Measurements from ENCODE around the gene WNK2.

The WNK2 gene

DNA sequence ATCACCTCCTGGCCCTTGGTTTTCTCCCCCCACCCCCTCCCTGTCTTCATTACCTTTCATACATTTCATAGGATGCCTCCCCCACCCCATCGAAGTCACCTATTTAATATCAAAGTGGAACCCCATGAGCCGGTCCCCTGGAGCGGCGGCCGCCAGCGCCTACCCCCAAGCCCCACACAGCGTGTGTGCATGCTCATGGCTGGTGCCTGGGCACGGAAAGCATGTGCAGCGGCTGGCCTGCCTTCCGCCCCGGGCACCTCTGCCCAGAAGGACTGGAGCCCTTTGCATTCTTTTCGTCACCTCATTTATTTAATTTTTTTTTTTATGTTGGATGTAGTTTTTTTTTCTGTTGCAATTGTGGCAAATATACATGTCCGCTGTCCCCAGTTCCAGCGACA is 116.2 kb downstream of the WNK2 start:
- no peak for DNase-seq

DNA sequence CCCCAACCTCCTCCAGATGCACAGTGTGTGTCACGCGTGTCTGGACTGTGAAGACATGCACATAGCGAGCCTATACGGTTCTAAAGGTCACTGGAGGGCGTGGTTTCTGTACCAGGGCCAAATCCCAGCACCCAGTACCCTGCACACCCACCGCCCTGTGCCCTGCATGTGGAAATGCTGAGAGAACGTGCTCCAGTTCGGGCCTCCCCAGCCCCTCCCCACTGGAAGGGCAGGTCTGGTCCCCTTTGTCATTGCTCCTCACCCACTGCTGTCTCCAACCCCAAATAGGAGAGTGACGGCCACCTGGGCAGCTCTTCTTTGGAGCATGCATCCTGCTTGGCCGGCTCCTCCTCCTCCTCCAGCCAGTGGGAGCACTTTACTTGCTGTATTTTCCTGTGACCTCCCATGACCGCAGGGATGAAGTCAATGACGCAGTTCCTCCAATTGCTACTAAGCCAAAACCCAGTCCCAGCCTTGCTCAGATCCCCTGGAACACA is 116.7 kb downstream of the WNK2 start:
- DNase-seq = no peak

DNA sequence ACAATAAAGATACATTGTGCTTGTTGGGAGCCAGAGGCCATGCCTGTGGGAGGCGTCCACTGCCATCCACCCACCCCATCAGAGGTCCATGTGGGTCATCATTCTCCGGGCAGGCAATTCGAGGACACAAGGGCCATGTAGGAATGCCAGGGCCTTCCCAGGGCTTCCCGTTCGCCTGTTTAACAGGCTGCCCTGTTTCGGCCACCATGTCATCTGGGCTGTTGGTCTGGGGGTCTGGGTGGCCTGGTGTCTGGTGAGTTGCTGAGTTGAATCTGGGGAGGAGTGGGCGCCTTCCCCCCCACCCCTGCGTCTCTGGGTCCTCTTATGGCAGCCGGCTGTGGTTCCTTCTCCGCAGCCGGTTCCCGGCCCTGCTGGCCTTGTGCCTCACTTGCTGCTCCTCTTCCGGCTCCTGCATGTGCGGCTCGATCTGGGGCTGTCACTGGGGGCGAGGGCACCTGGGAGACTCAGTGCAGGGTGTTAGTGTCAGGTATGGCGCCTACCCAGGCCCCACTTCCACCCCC is 117.4 kb downstream of the WNK2 start:
- no peak for DNase-seq

DNA sequence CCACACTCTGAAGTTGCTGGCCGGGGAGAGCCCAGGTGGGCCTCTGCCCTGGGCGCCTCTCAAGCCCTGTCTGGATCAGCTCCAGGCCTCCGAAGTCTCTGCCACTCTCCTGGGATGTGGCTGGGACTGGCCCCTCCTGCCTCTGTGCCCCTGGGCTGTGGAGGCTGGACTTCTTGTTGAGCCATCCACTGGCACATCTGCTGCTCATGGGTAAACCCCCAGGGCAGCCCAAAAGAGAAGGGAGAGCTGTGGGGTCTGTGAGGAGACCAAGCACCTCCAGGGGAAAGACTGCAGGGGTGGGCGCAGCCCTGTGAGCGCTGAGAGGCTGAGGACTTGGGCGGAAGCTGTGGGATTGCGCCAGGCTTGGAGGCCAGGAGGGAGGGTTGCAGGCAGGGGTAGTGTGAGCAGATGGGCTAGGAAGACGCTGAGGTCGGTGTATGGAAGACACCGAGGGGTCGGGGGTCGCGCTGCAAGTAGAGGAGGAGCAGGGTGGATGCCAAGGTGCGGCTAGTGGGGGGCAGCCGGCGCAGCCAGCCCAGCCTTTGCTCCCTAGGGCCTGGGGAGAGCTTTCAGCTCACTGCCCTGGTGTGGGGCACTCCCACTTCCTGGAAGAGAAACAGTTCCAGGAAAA is 118.1 kb downstream of the WNK2 start:
- DNase-seq = no peak

DNA sequence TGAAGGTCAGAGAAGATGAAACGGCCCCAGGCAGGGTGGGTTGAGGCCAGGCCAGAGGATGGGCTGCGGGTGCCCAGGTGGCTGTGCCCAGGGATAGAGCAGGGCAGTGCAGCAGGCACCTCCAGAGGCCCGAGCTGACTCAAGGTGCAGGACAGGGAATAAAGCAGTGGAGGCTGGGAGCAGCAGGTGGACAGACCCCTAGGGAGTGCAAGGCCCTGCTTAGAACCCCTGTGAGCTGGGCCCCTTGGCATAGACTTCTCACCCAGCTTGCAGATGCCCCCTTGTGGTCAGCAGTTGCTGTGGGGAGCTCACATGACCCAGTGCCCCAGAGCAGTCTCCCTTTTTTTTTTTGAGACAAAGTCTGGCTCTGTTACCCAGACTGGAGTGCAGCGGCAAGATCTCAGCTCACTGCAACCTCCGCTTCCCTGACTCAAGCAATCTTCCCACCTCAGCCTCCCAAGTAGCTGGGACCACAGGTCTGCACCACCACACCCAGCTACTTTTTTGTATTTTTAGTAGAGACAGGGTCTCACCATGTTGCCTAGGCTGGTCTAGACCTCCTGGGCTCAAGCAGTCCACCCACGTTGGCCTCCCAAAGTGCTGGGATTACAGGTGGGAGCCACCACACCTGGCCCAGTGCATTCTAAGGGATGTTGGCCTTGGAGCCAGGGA is 118.8 kb downstream of the WNK2 start:
- DNase-seq = peak; percentile 32

DNA sequence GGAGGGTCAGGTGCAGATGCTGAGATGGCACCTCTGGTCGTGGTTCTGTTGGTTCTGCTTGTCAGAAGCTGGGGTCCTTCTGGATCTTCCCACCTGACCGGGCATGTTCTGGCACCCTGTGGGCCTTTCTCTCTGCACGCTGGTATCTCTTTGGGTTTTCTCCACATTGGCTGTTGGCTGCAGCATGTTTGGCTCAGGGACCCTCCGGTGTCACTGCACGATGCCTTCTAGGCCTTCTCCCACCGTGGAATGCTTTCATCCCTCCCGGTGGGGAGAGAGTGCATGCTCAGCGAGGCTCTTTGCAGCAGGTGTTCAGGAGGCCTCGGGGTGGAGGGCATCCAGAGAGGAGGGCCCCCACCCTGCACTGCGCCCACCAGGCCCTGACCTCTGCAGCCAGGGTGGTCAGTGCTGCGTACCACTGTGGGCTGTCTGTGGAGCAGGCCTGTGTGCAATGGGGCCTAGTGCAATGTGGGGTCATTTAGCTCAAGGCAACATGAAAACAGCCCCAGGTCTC is 119.4 kb downstream of the WNK2 start:
- no peak for DNase-seq

DNA sequence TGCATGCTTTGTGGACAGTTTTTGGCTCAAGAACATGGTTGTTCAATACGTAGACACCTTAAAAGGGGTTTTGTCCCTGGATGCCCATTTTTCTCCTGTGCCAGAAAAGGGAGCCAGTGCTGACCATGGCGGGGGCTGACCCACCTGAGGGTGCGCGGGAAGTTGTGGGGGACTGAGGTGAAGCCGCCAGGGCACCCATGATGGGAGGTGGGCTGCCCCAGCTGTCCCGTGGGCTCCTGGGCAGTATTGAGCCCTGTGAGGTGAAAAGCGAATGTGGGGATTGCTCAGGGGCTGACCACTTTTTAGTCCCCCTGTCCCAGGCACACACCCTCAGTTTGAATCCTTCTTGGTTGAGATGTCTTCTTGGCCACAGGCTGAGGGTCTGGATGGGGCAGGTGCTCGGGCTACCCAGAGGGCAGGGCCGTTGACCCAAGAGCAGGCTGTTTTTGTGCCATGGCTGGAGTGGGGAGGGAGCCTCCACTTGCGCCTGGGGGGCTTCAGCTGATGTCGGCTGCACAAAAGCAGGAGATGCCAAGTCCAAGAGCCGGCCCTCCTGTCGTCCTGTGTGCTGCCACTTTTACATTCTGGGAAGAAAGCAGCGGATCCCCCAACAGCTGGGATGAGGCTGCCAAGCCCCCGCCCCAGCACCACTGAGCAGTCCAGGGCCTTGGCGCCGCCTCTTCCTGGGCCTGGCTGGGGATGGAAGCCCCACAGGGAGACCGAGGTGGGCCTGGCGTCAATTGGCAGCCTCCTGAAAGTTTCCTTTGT is 120.1 kb downstream of the WNK2 start:
- DNase-seq = no peak

DNA sequence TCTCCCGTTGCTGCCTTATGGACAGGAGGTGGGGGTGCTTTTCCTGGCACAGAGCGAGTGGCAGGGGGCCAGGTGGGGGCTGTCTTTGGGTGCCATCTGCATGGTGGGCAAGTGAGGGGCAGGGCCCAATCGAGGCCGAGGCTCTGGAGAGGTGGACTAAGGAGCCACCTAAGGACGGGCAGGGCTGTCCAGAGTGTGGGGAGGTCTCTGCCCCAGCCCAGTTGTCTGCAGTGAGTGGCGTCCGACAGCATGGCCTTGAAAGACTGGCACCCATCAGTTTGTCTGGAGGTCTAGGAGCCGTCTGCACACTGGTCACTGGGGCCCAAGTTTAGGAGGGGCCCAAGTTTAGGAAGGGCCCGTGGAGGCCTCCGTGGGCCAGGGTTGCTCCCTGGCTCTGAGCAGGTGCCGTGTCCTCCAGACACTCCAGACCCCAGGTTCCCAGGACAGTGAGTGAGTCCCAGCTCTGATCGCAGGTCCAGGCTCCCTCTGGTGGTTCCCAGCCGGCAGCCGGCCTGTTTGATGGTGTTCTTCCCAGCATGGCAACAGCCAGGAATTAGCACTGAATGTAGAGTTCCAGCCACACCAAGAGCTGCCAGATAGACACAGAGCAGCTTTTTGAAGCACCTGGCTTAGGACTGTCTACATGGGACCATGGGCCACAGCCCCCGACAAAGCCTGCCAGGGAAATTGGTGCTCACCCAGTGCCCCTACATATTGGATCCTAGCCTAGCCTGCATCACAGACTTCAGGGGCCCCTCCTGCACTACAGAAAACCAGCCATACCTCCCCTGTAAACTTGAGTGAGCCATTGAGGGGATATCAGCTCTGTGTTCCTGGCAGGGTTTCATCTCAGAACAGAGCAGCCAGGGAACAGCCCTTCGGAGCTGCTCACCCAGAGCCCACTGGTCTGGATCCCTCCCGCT is 120.9 kb downstream of the WNK2 start:
- no peak for DNase-seq

DNA sequence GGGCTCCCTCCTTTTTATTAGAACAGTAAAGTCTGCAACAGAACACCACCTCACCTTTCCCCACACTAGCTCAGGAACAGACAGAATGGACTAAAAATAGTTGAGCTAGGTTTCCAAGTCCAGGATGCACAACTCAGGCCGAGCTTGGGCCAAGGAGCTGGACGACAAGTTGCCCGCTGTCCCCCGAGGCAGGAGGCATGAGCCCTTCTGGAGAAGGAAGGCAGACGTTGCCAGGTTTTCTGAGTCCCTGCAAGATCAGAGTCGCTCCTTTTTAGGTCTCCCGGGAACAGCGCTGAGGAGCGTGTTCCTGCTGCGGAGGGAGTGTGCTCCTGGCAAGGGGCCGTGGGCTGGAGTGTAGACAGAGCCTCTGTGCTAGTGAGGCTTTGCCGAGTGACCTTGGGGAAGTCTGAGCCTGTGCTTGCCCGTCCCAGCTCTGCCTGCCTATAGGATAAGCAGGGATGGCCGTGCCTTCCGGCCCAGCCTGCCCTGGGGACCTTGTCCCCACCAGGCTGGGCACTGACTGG is 121.6 kb downstream of the WNK2 start:
- DNase-seq = no peak

DNA sequence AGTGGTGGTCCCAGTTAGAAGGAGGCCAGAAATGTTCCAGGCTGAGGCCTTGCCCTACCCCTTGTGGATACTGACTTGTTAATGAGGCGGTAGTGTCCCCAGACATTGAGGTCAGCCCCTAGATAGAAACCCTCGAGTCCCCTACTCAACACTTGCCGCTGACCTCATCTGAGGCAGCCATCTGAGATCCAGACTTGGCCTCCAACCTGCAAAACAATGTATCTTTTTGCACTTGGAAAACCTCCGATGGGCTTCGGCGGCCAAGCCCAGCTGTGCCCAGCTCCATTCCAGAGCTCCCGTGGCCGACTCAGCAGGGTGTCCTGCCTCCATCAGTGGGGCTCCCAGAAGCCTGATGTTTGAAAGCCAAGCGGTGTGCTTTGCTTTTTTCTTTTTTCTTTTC is 122.1 kb downstream of the WNK2 start:
- DNase-seq = no peak

DNA sequence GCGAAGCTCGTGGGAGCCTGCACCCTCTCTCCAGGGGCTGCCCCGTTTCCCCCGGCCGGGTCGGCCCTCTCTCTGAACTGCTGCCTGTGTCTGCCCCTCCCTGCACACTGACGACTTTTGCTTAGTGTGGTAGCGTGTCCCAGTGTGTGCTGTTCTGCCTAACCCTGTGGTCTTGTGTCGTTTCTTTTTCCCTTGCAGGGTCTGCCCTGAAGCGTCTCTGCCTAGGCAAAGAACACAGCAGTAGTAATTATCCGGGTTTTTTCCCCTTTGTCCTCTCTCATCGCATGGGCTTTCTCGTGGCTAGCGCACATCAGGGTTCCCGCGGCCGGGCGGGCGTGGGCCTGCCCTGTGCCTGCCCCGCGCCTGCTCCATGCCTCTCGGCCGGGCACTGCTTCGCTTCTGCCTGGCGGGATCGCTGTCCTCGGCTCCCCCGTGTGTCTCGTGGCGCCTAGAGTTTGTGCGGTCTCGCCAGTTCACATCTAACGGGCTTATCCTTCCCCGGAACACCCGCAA is 122.7 kb downstream of the WNK2 start:
- no peak for DNase-seq

DNA sequence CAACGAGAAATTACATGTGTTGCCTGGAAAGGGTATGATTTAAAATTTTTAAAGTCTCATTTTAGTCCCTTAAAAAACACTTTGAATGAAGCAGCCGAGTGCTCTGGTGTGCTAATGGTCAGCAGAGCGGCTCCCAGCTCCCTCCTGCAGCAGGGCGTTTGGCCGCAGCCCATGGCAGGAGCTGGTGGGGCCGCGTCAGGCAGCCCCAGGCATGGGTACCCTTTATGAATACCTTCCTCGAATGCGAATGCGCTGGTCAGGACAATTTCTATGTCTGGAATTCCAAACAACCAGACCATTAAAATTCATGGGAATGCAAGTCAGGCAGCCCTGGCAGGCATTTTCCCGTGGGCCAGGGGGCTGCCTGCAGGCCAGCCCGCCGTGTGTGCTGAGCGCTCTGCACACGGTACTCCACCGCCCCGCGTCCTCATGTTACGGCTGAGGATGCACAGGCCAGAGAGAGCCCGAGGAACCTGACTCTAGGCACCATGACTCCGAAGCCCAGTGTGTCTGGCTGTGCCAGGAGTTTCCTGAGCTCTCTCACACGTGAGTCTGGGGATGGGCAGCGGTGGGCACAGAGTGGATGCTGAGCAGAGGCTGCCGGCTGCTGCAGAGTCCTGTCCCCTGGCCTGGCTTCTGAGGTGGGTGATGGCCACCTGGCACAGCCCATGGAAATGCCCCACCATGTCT is 123.7 kb downstream of the WNK2 start:
- DNase-seq = no peak

DNA sequence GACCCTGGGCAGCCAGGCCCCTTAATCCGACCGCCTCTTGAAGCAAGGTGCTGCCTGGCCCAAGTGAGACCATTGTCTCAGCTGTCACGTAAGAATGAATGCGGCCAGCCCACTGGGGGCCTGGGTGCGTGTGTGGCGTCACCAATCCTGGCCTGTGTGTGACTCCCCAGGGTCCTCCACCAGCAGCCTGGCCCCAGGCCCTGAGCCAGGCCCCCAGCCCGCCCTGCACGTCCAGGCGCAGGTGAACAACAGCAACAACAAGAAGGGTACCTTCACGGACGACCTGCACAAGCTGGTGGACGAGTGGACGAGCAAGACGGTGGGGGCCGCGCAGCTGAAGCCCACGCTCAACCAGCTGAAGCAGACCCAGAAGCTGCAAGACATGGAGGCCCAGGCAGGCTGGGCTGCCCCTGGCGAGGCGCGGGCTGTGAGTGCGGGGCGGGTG is 124.2 kb downstream of the WNK2 start:
- no peak for DNase-seq

DNA sequence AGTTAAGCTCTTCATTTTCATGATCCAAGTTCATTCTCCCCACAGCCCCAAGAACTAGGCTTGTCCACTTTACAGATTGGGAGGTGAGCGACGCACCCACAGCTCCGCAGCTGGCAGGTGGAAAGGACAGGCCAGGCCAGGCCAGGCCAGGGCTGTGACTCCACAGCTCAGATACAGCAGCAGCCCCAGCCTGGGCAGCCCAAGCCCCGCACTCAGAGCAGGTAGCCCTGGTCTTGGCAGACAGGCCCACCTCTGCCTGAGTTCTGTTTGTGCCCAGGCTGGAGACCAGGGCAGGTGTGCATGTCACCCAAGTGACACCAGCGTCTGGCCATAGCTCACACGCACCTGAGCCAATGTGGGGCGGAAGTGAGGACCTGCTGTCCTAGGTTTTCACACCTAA is 124.7 kb downstream of the WNK2 start:
- DNase-seq = no peak

DNA sequence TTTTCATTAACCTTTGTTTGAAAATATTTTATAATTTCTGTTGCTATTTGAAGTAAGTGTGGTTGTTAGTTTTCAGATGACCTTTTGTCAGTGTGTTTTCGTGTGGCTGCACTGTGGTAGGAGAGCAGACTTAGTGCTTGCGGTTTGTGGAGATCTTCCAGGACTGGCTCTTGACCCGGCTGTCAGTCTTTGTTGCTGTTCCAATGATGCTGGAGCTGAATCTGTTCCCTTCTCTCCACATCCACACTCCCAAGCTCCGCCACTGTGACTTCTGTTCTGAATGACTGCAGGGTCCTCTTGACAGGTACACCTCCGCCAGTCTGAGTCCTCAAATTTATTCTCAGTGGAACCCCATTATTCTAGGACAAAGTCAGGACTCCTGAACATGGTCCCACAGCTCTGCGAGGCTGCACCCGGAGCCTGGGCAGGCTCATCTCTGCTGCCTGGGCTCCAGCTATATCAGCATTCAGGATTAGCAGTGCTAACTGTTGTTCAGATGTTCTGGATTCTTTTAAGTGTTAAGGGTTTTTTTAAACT is 126.0 kb downstream of the WNK2 start:
- DNase-seq = no peak

DNA sequence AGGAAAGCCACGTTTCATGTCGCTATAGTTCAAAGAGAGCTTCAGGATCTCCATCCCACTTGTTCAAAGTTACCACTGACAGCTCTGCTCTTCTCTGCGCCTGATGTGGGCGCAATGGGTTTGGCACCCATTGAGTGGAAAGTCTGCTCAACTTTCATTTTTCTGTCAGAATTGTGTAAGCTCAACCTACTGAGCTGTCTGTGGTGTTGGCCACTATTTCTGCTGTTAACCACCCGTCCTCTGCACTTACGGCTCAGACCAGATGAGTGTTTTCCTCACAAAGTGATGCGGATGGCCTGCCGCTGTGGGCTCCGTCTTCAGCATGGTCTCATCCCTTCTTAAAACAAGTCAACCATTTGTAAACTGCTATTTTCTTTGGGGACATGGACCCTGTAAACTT is 131.2 kb downstream of the WNK2 start:
- no peak for DNase-seq

DNA sequence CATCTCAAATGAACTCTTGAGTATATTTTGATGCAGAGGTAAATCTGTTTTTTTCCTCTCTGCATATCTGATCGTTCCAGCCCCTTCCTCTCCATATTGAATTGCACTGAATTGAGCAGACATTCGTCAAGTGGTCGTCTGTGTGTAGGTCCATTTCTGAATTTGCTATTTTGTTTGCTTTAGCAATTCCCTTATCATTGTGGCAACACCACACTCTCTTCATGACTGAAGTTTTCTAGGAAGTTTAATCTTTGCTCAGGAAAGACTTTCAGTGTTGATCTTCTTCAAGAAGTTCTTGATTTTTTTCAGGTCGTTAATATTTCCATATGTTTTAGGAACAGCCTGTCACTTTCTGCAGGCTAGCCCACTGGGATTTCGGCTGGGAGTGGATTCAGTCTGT is 132.0 kb downstream of the WNK2 start:
- no peak for DNase-seq

DNA sequence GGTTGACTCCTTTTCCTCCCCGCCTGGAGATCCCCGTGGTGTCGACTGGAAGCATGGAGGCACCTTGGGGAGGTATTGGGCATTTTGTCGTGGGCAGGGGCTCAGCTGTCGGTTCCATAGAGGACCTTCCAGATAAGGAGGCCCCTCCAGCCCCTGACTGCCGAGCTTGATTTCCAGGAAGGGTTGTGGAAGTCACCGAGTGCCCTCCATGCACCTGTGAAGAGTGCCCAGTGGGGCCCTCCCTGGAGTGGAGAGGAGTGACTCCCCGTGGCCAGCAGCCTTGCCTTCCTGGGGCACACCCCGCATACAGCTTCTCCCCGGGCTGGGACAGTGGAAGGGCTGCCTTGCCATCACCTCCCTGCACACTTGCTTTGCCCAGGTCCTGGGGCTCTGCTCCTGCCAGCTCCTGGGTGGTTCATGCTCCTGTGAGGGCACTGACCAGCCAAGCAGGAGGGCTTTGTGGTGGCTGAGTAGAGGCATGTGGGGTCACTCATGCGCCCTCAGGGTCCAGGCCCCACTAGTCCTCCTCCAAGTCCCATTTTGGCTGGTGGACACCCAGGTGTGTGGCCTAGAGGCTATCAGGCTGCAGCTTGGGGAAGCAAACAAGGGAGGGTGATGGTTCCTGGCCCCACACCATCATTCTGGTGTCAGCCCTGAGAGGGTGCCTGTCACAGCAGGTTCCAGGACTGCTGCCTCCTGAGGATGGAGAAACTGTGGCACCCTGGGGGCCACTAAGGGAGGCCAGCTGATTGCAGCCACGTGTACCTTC is 133.0 kb downstream of the WNK2 start:
- no peak for DNase-seq

DNA sequence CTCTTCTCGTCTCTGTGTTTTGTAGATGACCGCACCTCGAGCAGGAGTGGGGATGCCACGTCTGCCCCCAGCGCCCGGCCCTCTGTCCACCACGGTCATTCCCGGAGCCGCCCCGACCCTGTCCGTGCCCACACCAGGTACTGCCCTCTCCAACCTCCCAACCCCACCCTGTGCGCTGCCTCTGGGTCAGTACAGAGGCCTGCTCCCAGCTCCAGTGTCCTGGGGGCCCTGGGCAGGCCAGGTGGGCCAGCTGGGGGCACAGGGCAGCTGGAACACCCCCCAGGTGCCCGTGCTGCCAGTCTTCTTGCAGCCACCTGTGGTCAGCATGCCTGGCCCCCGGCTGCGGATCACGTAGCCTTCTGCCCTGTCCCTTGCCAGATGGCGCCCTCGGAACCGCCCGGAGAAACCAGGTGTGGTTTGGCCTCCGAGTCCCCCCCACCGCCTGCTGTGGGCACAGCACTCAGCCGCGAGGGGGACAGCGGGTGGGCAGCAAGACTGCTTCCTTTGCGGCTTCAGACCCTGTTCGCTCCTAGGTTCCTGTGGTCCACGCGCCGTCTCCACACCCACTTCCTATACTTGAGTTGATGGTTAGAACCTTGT is 133.7 kb downstream of the WNK2 start:
- no peak for DNase-seq

DNA sequence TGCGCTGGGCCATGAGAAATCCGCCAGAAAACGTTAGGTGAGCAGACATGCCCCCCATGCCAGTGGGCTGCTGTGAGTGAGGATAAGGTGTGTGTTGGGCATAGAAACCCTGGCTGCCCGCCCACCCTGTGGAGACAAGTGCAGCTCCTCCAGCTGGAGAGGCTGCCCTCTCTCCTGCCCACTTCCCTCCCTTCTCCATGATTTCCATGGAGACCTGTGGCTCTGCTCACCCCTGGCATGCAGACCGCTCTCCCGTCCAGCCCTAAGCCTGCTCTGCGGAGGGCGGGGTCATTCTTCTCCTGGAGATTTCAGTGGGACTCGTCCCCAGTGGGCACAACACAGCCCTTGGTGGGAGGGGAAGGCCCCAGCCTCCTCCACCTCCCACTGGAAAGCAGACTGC is 134.5 kb downstream of the WNK2 start:
- DNase-seq = no peak
